Esophagus squamous epithelium (tissue), 4 donors: ENCODE data around the gene RARA.

ENCODE experiments used
- CTCF ChIP-seq, 6 experiments: fragments of 450-650 bp in 4 of 6; fragments of 200-600 bp in 2 of 6; sonication (generic) in 2 of 6; IDR thresholded peaks; one replicate each; pipeline ENCODE4 v1.5.1; 2016 to 2019; ENCODE audit warnings: antibody characterized with exemption in 6 of 6, mild to moderate bottlenecking in 4 of 6, moderate library complexity in 4 of 6
- POLR2A ChIP-seq, 4 donors: fragments of 450-650 bp; IDR thresholded peaks; one replicate each; pipeline ENCODE4 v1.6.1; 2017; ENCODE audit warnings: antibody characterized with exemption in 4 of 4, mild to moderate bottlenecking in 4 of 4, moderate library complexity in 3 of 4

GRCh38 chr17:40319651-40320540 lies 10.9 kb downstream of the RARA start:
- TF ChIP-seq CTCF (IDR thresholded peaks at IDR 0.05) (no peak), POLR2A (IDR thresholded peaks at IDR 0.05) (no peak)
